CD4-positive, alpha-beta T cell treated with Interleukin-4 for 1 hour (primary cell): ENCODE results near the gene KCNJ14.

Experiments used
- DNase-seq, 2 donors: peaks; one replicate each; pipeline ENCODE4 v3.0.0-alpha.2; 2020 to 2022

The KCNJ14 gene

DNA sequence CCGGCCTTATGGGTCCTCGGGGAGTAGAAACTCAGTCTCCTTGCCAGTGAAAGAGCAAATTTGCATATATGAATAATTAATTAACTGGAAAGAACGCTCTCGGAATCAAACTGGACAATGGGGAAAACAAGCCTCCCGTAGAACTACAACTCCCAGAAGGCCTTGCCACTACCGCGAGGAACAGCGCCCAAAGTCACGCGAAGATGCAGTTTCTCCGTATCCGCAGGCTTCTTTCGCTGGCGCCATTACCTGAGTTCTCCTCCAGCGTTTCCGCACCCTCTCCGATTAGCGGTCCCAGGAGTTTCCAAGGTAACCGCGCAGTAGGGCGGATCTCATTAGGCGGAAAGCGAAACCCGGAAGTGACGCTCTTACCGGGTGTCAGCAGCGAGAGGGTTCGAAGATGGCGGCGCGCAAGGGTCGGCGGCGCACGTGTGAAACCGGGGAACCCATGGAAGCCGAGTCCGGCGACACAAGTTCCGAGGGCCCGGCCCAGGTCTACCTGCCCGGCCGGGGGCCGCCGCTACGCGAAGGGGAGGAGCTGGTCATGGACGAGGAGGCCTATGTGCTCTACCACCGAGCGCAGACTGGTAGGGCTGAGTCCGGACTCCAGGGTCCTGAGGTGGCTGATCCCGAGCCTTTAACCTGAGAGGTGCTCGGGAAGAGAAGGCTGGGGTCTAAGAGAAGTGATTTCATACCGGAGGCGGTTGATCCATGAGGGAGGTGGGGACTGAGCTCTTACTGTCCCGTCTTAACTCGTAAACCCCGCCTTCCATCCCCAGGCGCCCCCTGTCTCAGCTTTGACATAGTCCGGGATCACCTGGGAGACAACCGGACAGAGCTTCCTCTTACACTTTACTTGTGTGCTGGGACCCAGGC, 9.5 kb upstream of the KCNJ14 start, which contains the start of gene GRWD1:
TSS of gene GRWD1 (plus strand) at position 378 of the 876 bp plus-strand sequence. CDS start at position 401, 23 bp downstream.
- DNase-seq, result peak; percentile 96 to 97

- no peak for DNase-seq
These were observed 8.8 kb upstream of the KCNJ14 start for GRCh38 chr19:48446579-48446978.

DNA sequence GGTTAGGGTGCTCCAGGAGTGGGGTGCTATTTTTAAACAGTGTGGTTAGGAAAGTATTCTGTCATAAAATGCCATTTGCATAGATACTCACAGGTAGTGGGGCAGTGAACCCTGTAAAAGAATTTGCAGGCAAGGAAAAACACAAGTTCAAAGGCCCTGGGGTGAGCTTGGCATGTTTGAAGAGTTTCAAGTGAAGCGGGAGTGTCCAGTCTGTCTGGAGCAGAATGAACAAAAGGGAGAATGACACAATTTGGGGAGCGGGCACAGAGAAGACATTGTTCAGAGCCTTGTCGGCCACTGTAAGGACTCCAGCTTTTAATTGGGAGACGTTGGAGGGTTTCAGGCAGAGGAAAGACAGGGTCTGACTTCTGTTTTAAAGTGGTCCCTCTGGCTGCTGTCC, 6.8 kb upstream of the KCNJ14 start:
- DNase-seq, result no peak

DNA sequence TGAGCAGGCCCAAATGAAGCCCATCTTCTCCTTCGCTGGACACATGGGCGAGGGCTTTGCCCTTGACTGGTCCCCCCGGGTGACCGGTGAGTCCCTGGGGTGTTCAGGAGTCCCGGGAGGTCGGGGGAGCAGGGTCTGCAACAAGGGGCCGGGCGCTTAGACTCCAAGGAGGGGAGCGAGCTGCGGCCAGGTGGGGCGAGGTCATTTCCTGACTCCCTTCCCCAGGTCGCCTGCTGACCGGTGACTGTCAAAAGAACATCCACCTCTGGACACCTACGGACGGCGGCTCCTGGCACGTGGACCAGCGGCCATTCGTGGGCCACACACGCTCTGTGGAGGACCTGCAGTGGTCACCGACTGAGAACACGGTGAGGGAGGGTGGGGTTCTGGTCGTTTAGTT, 4.9 kb upstream of the KCNJ14 start:
- DNase-seq, result no peak

GRCh38 chr19:48450863-48451262, 4.5 kb upstream of the KCNJ14 start:
- no peak for DNase-seq

DNA sequence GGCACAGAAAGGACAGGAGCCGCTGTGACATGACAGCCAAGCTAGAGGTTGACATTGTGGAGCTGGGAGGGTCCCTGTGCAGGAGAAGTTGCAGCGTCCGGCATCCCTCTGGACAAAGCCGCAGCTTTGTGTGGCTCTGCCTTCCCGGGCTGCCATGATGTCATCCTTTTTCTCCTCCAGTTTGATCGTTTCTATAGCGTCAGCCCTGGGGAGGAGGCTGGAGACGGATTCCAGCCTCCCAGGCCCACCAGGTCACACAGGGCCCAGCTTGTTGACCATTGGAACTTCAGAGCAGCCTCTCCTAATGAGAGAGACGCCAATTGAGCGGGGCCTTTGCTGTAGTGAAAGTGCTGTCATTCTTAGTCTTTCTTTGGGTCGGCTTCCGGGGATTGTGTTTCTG, 3.8 kb upstream of the KCNJ14 start:
- DNase-seq, result no peak

- no peak for DNase-seq
These were observed 2.8 kb upstream of the KCNJ14 start for GRCh38 chr19:48452289-48453190.

- DNase-seq, result no peak
These were observed 1.1 kb upstream of the KCNJ14 start for GRCh38 chr19:48454150-48454730.

DNA sequence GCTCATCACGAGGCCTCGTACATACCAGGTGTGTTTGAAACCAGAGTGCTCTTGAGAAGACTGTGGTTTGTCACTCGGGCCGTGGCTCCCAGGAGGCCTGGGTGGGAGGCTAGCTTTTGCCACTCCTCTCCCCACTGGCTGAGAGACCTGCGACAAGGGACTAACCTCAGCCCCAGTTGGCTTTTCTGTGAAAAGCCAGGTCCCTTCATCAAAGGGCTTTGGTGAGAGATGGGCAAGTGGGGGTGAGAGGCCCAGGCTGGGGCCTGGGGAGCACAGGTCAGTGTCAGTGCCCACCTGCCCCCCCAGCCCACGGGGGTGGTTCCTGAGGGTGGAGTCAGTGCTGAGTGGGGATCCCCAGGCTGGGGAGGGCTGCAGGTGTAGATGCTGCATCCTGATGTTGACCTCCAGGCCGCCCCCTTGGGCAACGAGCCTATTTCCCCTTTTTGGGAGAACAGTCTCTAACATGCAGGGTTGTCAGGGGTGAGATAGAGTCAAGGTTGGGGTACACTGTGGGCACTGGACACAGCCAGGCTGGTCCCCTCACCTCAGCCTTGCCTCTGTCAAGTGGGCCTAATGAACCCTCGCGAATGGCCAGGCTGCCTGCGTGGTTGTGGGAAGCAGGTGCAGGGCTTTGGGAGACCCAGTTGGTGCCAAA, 661 bp downstream of the KCNJ14 start:
- DNase-seq, result no peak

GRCh38 chr19:48456864-48457263, 1.5 kb downstream of the KCNJ14 start:
- DNase-seq, result no peak

GRCh38 chr19:48458016-48458415, 2.6 kb downstream of the KCNJ14 start:
- no peak for DNase-seq

GRCh38 chr19:48461651-48461981, 6.2 kb downstream of the KCNJ14 start:
- no peak for DNase-seq

- DNase-seq, result no peak
These were observed 6.7 kb downstream of the KCNJ14 start for GRCh38 chr19:48461982-48462655.

DNA sequence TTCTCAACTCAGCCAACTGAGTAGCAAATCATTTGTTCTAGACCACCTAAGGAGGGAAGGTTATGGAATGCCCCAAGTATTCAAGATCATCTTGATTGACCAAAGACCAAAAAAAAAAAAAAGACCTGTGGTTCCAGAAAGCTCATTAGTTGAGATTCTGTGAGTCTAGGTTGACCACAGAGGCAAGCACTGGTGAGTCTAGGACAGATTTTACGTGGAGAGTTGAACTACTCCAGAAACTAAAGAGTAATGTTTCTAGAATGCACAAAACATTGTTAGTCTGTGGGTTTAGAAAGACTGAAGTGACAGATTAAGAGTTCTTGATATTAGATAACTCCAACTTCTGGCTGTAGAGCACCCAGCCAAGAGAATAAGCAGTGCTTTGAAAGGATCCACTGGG, 9.8 kb downstream of the KCNJ14 start:
- DNase-seq, result no peak

DNA sequence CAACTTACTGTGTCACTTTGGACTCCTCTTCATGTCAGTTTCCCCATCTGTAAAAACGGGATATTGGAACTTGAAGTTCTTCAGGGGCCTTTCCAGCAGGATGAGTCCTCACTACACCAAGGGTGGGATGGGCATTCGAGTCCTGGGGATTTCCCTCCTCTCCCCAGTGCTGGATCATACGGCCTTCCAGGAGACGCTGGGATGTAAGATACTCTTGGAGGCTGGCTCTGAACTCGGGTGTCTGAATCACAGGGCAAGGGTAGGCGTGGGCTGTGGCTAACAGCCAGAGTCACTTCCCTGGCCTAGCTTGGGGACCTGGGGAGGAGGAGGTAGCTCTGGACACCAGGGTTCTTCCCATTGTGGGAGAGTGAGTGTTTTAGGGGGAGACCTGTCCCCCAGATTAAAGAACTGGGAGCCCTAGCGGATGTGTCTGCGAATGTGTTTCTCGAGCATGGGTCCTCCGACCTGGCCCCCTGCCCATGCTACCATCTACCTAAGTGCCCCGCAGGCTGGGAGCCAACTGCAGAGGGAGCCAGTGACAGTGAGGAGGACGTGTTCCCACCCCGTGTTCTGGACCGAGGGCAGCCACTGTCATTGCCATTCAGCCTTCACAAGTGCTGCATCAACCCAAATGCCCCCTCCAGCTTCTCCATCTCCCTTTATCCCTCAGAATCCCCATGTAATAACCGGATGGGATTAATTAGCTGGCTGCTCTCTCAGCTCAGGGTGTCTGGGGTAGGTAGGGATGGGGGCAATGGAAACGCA, 11.4 kb downstream of the KCNJ14 start:
- no peak for DNase-seq

- DNase-seq, result peak; percentile 100
These were observed 13.5 kb downstream of the KCNJ14 start for GRCh38 chr19:48468772-48469288.

GRCh38 chr19:48469289-48469881, 14.0 kb downstream of the KCNJ14 start, which contains the start of gene CYTH2:
Gene CYTH2 (plus strand): TSS chr19:48469369. CDS start chr19:48469508, 139 bp downstream.
- DNase-seq, result peak; percentile 52 to 78

DNA sequence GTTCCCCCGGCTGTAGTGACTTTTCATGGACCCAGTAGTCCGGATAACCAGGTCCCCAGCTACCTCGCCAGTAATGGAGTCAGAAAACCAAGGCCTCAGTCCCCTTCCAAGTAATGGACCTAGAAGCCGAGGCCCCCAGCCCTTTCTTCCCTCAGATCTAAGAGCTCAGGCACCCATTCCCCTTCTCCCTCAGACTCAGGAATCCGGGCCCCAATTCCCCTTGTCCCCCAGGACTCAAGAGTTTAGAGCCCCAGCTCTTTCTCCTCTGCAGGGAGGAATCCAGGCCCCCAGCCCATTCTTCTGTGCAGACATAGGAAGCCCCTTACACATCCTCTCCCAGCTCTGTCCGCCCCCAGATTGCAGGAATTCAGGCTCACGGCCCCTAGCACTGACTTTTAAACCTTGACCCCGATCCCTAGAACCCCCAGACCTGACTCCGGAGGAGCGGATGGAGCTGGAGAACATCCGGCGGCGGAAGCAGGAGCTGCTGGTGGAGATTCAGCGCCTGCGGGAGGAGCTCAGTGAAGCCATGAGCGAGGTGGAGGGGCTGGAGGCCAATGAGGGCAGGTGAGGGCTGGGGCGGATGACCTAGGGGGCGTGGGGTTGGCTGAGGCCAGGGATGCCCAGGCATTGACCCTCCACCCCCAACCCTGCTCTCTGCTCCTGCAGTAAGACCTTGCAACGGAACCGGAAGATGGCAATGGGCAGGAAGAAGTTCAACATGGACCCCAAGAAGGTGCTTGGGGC, 14.7 kb downstream of the KCNJ14 start:
- DNase-seq, result no peak

GRCh38 chr19:48470856-48471255, 15.5 kb downstream of the KCNJ14 start:
- DNase-seq, result no peak

- DNase-seq, result no peak
These were observed 16.5 kb downstream of the KCNJ14 start for GRCh38 chr19:48471836-48472235.
